Kidney (tissue), 14 donors: Measurements from ENCODE around the gene SMAP1. TPM values are rescaled to one million over a fixed set of nuclear protein-coding genes. Genes with fewer than 3 reads are reported as not detected.

Experiments used
- DNase-seq, 5 donors: peaks; one replicate each; pipeline ENCODE4 v3.0.0-alpha.2; 2013 to 2020
- FAIRE-seq: peaks from 2 replicates; lab custom pipeline; 2012; peaks lifted over from hg19 to GRCh38; lab: Jason Lieb, UNC
- H3K27ac ChIP-seq, 2 donors: one replicate each; pipeline ENCODE4 v1.7.0; 2013; ENCODE audit warnings: low read depth in 2 of 2, low read length in 2 of 2, inconsistent platforms in 1 of 2
- H3K27me3 ChIP-seq: one replicate; pipeline ENCODE4 v1.7.1; 2013; ENCODE audit warnings: low read length, inconsistent platforms; ENCODE audit not compliant: control insufficient read depth, insufficient read depth
- H3K36me3 ChIP-seq, 3 donors: one replicate each; pipeline versions ENCODE4 v1.7.0 to v1.7.1; 2013; ENCODE audit warnings: low read length in 3 of 3, control low read depth in 1 of 3, inconsistent platforms in 1 of 3; ENCODE audit not compliant: insufficient read depth in 3 of 3, control insufficient read depth in 2 of 3
- H3K4me1 ChIP-seq, 3 donors: one replicate each; pipeline versions ENCODE4 v1.7.0 to v1.7.1; 2013; ENCODE audit warnings: low read length in 3 of 3, inconsistent platforms in 1 of 3, low read depth in 1 of 3; ENCODE audit not compliant: control insufficient read depth in 2 of 3, insufficient read depth in 2 of 3
- H3K4me3 ChIP-seq, 3 donors: one replicate each; pipeline versions ENCODE4 v1.7.0 to v1.8.1; 2013; ENCODE audit warnings: low read length in 3 of 3, control low read depth in 1 of 3, inconsistent platforms in 1 of 3
- H3K9ac ChIP-seq, 3 donors: one replicate each; pipeline versions ENCODE4 v1.7.0 to v1.7.1; 2013; ENCODE audit warnings: low read length in 3 of 3, control low read depth in 1 of 3, inconsistent platforms in 1 of 3
- H3K9me3 ChIP-seq, 3 donors: one replicate each; pipeline versions ENCODE4 v1.7.0 to v1.7.1; 2013; ENCODE audit warnings: low read length in 3 of 3, control low read depth in 1 of 3, inconsistent platforms in 1 of 3; ENCODE audit not compliant: control insufficient read depth in 2 of 3, insufficient read depth in 1 of 3
- intact Hi-C: fragments of 100-400 bp; cut with DNase I; formaldehyde crosslinking; loops from one replicate; pipeline ENCODE4 v1.11.1; 2022
- polyA plus RNA-seq: library from polyadenylated mRNA; stranded (reverse); fragments of 350-450 nt; fragmentation: Illumina TruSeq; extraction: RNeasy Lipid Tissue Mini Kit (QIAGEN cat#74804); gene quantifications from one replicate; pipeline ENCODE4 v1.2.3, GENCODE V29; 2014; ENCODE audit warnings: low read depth, low replicate concordance; ENCODE audit not compliant: insufficient read depth
- total RNA-seq: library from RNA; stranded (reverse); fragmentation: NEBNext Ultra II Directional; extraction: Animal tissue kit (Norgen Biotek cat#: 25700); gene quantifications from one replicate; pipeline ENCODE4 v1.2.1, GENCODE V29; 2021
- TF ChIP-seq, protein P1 (sequence below): IDR thresholded peaks from 3 replicates; pipeline ENCODE4 v1.5.1; 2012; ENCODE audit warnings: mild to moderate bottlenecking, moderate library complexity, borderline replicate concordance; ENCODE audit not compliant: insufficient read depth; ENCODE audit errors: extremely low read depth
- donor health status: control.
- donor health status: control.
- donor health status: control.
- donor health status: control.
- donor health status: control.
- donor health status: DM: yes; HTN: yes; CAD: no.
- donor health status: Normal renal cell carcinoma (clear cell type).

The SMAP1 gene
- total and polyA plus RNA-seq, 2 donors from 2014 or later: 17.7 to 19.4 TPM

DNA sequence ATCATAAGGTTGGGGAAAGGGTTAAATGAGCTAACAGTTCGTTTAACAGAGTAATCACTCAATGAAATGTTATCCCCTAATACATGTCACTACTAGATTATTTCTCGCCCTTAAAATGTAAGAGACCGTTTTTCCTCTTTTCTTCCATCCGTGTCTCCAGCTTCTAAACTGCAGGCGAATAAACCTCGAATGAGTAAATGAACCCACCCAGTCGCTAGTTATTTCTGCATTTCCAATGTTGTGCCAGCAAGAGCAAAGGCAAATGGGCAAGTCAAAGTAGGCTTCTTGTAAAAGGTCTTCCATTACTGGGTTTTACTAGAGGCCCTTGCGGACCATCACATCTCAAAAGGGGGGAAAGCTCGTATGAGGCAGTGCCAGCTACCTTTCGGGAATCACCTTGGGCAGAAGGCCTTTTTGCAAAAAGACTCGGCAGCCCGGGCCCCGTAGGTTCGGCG is 400 bp upstream of the SMAP1 start:
- Histone ChIP-seq H3K27me3 (no peaks in the 10 kb centered on the region), H3K36me3 (no peaks in the 10 kb centered on the region), H3K27ac (peak overlapping the region; percentile 62 to 68), H3K9ac (peak overlapping the region; percentile 1 to 79 (median 64)), H3K4me1 (peaks cover 0 to 12% (median 10%) of the 10 kb centered on the region in 3 donors), H3K9me3 (no peaks in the 10 kb centered on the region), H3K4me3 (peak overlapping the region; percentile 79 to 89 (median 84))
- FAIRE-seq: no peak
- intact Hi-C loops: no loop called here
- no peak for DNase-seq
- TF ChIP-seq, protein P1, sequence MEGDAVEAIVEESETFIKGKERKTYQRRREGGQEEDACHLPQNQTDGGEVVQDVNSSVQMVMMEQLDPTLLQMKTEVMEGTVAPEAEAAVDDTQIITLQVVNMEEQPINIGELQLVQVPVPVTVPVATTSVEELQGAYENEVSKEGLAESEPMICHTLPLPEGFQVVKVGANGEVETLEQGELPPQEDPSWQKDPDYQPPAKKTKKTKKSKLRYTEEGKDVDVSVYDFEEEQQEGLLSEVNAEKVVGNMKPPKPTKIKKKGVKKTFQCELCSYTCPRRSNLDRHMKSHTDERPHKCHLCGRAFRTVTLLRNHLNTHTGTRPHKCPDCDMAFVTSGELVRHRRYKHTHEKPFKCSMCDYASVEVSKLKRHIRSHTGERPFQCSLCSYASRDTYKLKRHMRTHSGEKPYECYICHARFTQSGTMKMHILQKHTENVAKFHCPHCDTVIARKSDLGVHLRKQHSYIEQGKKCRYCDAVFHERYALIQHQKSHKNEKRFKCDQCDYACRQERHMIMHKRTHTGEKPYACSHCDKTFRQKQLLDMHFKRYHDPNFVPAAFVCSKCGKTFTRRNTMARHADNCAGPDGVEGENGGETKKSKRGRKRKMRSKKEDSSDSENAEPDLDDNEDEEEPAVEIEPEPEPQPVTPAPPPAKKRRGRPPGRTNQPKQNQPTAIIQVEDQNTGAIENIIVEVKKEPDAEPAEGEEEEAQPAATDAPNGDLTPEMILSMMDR: no peak

- FAIRE-seq: no peak
- intact Hi-C loops: no loop called here
- peak overlapping the region; percentile 88 to 97 for H3K27ac ChIP-seq
- H3K4me3 ChIP-seq: peak overlapping the region; percentile 79 to 94 (median 89)
- no peaks in the 10 kb centered on the region for H3K9me3 ChIP-seq
- peak overlapping the region; percentile 39 to 84 (median 82) for H3K9ac ChIP-seq
- DNase-seq: peak in 1 of 5 donors; percentile 61
- H3K4me1 ChIP-seq: peaks cover 0 to 16% (median 15%) of the 10 kb centered on the region in 3 donors
- H3K36me3 ChIP-seq: no peaks in the 10 kb centered on the region
- TF ChIP-seq, protein P1: no peak
- H3K27me3 ChIP-seq: no peaks in the 10 kb centered on the region
Observed at GRCh38 chr6:70668499-70668812, 773 bp downstream of the SMAP1 start.

DNA sequence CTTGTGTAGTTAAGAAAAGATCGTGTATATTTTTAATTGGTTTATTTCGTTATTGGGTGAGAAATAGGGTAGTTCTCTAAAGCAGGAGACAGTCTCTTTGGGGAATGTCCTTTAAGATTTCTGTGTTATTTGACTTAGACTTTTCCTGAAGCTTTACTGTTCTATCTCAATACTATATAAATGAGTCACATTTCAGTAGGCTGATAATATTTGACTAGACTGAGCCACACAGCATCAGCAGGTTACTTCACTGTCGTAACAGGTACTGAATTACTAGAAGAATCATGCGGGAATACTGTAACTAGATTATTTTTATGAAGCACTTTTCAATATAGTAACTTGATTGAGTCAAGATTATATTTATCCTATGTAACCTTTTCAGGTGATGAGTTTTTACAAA is 1.4 kb downstream of the SMAP1 start:
- peak in 1 of 5 donors; percentile 13 for DNase-seq
- no peak for FAIRE-seq
- no peaks in the 10 kb centered on the region for H3K27me3 ChIP-seq
- no peaks in the 10 kb centered on the region for H3K36me3 ChIP-seq
- peak overlapping the region in 2 of 3 donors; percentile 89 to 94 for H3K4me3 ChIP-seq
- no peak overlapping the region for H3K27ac ChIP-seq
- TF ChIP-seq, protein P1: no peak
- H3K4me1 ChIP-seq: peaks cover 0 to 16% (median 15%) of the 10 kb centered on the region in 3 donors
- intact Hi-C loops: no loop called here
- H3K9ac ChIP-seq: peak overlapping the region in 2 of 3 donors; percentile 8 to 84
- H3K9me3 ChIP-seq: no peaks in the 10 kb centered on the region

GRCh38 chr6:70672549-70672948 is 4.9 kb downstream of the SMAP1 start:
- TF ChIP-seq, protein P1: no peak

More at GRCh38 chr6:70672549-70672948, 4.9 kb downstream of the SMAP1 start:
- FAIRE-seq: no peak
- intact Hi-C loops: no loop called here
- Histone ChIP-seq H3K27me3 (no peaks in the 10 kb centered on the region), H3K9ac (no peak overlapping the region), H3K27ac (no peak overlapping the region), H3K4me3 (no peak overlapping the region), H3K4me1 (peaks cover 0 to 16% (median 11%) of the 10 kb centered on the region in 3 donors), H3K36me3 (no peaks in the 10 kb centered on the region), H3K9me3 (no peaks in the 10 kb centered on the region)
- DNase-seq: no peak
